Psoas muscle (tissue), 8 donors: ENCODE data around the gene CYSLTR2. TPM values are rescaled to one million over a fixed set of nuclear protein-coding genes. Genes with fewer than 3 reads are reported as not detected.

ENCODE experiments used
- ATAC-seq, 4 donors: fragments of 200-7000 bp; cut with Tn5 transposase; one replicate each; pipeline ENCODE4 v1.9.1; 2020; ENCODE audit warnings: moderate library complexity in 3 of 4, mild to moderate bottlenecking in 2 of 4
- DNase-seq, 2 donors: peaks; one replicate each; pipeline ENCODE4 v3.0.0-alpha.2; 2020
- H3K27ac ChIP-seq: fragments of 200-600 bp; one replicate; pipeline ENCODE4 v1.8.0; 2022
- H3K27me3 ChIP-seq, 3 donors: fragments of 200-600 bp in 1 of 3; one replicate each; pipeline versions ENCODE4 v1.6.1 to v1.8.0; 2013 to 2022; ENCODE audit warnings: low read length in 2 of 3, mild to moderate bottlenecking in 2 of 3, moderate library complexity in 1 of 3; ENCODE audit not compliant: insufficient read depth in 3 of 3
- H3K36me3 ChIP-seq, 2 donors: fragments of 200-600 bp in 1 of 2; one replicate each; pipeline versions ENCODE4 v1.6.1 to v1.8.0; 2013 to 2022; ENCODE audit warnings: low read depth in 1 of 2, mild to moderate bottlenecking in 1 of 2, moderate library complexity in 1 of 2; ENCODE audit not compliant: insufficient read depth in 1 of 2
- H3K4me1 ChIP-seq: fragments of 200-600 bp; one replicate; pipeline ENCODE4 v1.8.0; 2022
- H3K4me3 ChIP-seq: fragments of 200-600 bp; one replicate; pipeline ENCODE4 v1.8.0; 2022; ENCODE audit warnings: mild to moderate bottlenecking
- H3K9me3 ChIP-seq: fragments of 200-600 bp; one replicate; pipeline ENCODE4 v1.8.0; 2022
- CTCF ChIP-seq: fragments of 200-600 bp; IDR thresholded peaks from one replicate; pipeline ENCODE4 v1.8.0; 2022; ENCODE audit warnings: antibody characterized with exemption
- WGBS, 3 donors: extraction: QIAGEN DNeasy Blood & Tissue Kit; methylation state at CpG; one replicate each; pipeline versions ENCODE4 v1.1.6 to v1.1.7; 2013; 5-methylcytosine and 5-hydroxymethylcytosine counted together
- intact Hi-C, 2 donors: fragments of 100-400 bp; cut with DNase I; formaldehyde crosslinking; loops; one replicate each; pipeline versions ENCODE4 v1.11.0 to v1.14.2; 2022
- polyA plus RNA-seq, 3 donors: library from polyadenylated mRNA; stranded (reverse); fragments of 200-250 nt; gene quantifications; one replicate each; pipeline ENCODE4 v1.2.3, GENCODE V29; 2013
- total RNA-seq, 4 donors: library from RNA; stranded (reverse); fragmentation: NEBNext Ultra II Directional in 2 of 4; extraction: Animal tissue kit (Norgen Biotek cat#: 25700) in 2 of 4; gene quantifications; one replicate each; pipeline versions ENCODE4 v1.2.1 to v1.2.4, GENCODE V29; 2021 to 2023
- donor health status: healthy with polysubstance abuse.
- donor health status: DM: no; HTN: no; CAD: no; lungs with moderate emphysema.
- donor health status: Bipolar disorder and iron deficiency.
- donor health status: healthy.
- donor health status: DM: yes; HTN: yes; CAD: no.
- donor health status: DM: no; HTN: no; CAD: no.
- donor health status: DM: no; HTN: no; CAD: no.
- donor health status: DM: yes; HTN: yes; CAD: no.

The CYSLTR2 gene
- total and polyA plus RNA-seq, 7 donors: 0.01 to 0.49 (median 0.04) TPM; not detected in 1

DNA sequence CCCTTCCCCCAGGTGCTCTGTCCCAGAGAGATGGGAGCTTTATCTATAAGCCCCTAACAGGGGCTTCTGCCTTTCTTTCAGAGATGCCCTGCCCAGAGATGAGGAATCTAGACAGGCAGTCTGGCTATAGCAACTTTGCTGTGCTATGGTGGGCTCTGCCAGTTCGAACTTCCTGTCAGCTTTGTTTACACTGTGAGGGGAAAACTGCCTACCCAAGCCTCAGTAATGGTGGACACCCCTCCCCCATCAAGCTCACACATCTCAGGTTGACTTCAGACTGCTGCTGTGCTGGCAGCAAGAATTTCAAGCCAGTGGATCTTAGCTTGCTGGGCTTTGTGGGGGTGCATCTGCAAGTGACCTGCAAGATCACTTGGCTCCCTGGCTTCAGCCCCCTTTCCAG, 21.5 kb downstream of the CYSLTR2 start:
- H3K4me3 ChIP-seq: no peak overlapping the region
- no peak overlapping the region for H3K27ac ChIP-seq
- ATAC-seq: no peak
- no peak for DNase-seq
- H3K9me3 ChIP-seq: peaks cover 4% of the 10 kb centered on the region
- H3K36me3 ChIP-seq: no peaks in the 10 kb centered on the region
- WGBS, 3 donors: 67 to 76% (median 76%) methylated on average over 1 of the region's 1 CpG
- H3K4me1 ChIP-seq: no peaks in the 10 kb centered on the region
- no peak for TF ChIP-seq CTCF
- intact Hi-C loops: no loop called here
- H3K27me3 ChIP-seq: no peaks in the 10 kb centered on the region

DNA sequence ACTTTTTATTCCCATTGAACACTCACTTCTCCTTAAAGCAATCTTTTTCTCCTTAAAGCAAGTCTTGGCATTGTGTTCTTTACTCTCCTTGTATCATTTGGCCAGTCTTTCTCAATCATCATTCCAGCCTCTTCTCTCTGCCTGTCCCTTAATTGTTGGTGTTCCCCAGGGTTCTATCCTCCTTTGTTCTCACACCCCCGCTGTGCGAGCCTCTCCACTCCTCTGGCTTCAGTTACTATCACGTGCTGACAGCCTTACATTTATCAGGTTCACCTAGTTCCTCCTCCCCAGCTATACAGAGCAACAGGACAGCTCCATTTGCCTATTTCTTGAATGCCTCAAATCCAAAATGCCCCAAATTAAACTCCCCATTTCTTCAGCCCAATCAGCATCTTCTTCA, 24.6 kb downstream of the CYSLTR2 start:
- Histone ChIP-seq H3K27me3 (no peaks in the 10 kb centered on the region), H3K27ac (no peak overlapping the region), H3K36me3 (no peaks in the 10 kb centered on the region), H3K9me3 (no peaks in the 10 kb centered on the region), H3K4me1 (no peaks in the 10 kb centered on the region), H3K4me3 (no peak overlapping the region)
- 70 to 76% (median 74%) methylated on average over 3 of the region's 3 CpGs for WGBS, 3 donors
- TF ChIP-seq CTCF: no peak
- intact Hi-C loops: no loop called here
- ATAC-seq (no peak), DNase-seq (no peak)

DNA sequence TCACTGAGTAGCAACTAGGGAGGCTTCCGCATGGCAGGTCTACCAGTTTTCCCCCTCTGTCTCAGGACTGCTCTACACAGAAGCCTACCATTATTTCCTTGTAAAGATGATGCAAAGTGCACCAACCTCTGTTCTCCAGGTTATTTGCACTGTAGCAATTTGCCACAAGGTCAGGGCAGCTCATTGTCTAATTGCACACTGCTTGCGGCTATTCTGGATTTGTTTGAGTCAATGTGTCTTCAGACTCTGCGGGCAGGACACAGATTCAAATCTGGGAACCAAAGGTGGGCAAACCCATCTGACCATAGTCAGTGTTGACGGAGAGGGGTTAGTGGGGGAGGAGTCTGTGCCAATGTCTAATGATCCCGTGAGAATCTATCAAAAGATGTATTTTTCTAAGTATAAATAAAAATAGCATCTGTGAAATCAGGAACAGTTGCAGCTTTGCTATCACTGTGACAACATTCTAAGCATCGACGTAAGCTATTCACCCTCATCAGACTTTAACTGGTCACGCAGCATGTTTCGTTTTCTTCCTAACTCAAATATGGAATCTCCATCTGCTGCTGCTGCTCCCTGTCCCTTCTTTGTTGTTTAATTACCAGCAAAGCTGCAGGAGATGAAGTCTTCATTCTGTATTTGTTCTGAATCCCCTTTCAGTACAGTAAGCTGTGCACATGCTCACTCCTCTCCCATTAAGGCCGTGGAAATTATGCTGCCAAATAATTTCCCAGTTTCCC, 26.4 kb downstream of the CYSLTR2 start:
- no peak for TF ChIP-seq CTCF

DNA sequence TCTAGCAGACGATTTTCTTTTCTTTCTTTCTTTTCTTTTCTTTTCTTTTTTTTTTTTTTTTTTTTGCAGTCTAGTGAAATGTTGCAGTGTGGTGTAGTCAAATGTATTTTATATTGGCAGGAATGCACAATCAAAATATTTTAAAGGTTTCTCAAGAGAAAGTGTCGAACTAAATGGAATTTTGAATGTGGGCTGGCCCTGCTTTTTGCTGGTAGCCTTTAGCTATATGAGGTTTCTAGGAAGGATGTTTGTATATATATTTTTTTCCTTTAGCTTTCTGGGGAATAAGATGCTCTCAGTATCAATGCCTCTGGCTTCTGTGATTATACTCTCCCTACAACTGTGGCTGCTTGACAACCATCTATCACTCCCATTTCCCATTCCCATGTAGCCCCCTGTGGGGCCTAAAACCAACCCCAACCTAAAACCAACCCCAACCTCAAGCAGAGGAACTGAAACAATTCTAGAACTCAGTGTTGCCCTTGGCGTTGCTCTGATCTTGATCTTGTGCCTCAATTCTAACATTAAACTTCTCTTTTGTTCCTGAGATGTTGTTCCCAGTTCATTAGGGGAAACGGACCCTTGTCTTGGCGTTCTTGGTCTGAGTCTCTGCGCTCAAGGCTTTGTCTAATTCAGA, 27.1 kb downstream of the CYSLTR2 start:
- WGBS, 3 donors: 68 to 79% (median 74%) methylated on average over 6 of the region's 6 CpGs
- Histone ChIP-seq H3K27me3 (no peaks in the 10 kb centered on the region), H3K9me3 (no peaks in the 10 kb centered on the region), H3K27ac (no peak overlapping the region), H3K36me3 (no peaks in the 10 kb centered on the region), H3K4me1 (no peaks in the 10 kb centered on the region), H3K4me3 (no peak overlapping the region)
- DNase-seq (no peak), ATAC-seq (no peak)
- no peak for TF ChIP-seq CTCF
- intact Hi-C loops: no loop called here

More for the DNA sequence above, 26.4 kb downstream of the CYSLTR2 start:
- no peaks in the 10 kb centered on the region for H3K36me3 ChIP-seq
- no peak for ATAC-seq
- no peak overlapping the region for H3K4me3 ChIP-seq
- H3K4me1 ChIP-seq: no peaks in the 10 kb centered on the region
- intact Hi-C loops: no loop called here
- no peak overlapping the region for H3K27ac ChIP-seq
- 47 to 56% (median 49%) methylated on average over 10 of the region's 10 CpGs for WGBS, 3 donors
- no peak for DNase-seq
- no peaks in the 10 kb centered on the region for H3K27me3 ChIP-seq
- no peaks in the 10 kb centered on the region for H3K9me3 ChIP-seq
